C4-2B (cell line): ENCODE results near the gene SYPL1.

ENCODE experiments used
- ZFX ChIP-seq: fragments of 450-650 bp; IDR thresholded peaks from 2 replicates; pipeline ENCODE4 v1.6.1; 2017
- TF ChIP-seq, protein P1 (sequence below): fragments of 450-650 bp; conservative IDR thresholded peaks from 2 replicates; pipeline ENCODE4 v1.5.1; 2017; ENCODE audit warnings: mild to moderate bottlenecking

DNA sequence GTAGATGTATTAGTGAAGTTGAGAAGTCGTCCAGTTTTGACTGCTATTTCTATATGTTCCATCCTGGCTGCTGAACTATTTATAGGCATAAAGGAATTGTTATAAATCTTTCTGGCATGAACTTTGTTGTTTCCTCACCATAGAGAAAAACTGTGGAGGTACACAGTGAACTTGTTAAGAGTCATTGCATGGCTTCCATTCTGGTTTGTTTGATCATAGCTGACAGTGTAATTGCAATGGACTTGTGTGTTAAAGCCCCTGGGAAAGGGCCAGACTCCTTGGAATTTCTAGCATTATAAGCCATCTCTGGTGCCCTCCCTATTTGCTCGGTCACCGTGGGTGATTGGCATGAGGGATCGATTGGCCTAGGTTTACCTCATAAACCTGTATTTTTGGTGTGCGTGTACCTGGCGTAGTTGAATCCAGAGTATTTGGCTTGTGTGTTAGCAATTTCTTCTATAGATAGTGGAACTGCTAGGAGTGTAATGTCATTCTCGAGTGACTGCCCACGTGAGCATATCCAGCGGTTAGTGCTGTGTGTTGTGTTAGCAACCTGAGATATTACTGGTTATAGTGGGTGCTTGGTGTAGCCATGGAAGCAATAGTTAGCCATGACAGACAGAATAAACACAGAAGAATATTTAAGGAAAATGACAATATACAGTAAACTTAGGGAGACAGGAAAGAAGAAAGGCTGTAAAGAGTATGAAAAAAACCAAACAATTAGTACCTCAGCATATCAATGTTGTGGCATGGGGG lies 5.9 kb upstream of the SYPL1 start:
- TF ChIP-seq, protein P1, sequence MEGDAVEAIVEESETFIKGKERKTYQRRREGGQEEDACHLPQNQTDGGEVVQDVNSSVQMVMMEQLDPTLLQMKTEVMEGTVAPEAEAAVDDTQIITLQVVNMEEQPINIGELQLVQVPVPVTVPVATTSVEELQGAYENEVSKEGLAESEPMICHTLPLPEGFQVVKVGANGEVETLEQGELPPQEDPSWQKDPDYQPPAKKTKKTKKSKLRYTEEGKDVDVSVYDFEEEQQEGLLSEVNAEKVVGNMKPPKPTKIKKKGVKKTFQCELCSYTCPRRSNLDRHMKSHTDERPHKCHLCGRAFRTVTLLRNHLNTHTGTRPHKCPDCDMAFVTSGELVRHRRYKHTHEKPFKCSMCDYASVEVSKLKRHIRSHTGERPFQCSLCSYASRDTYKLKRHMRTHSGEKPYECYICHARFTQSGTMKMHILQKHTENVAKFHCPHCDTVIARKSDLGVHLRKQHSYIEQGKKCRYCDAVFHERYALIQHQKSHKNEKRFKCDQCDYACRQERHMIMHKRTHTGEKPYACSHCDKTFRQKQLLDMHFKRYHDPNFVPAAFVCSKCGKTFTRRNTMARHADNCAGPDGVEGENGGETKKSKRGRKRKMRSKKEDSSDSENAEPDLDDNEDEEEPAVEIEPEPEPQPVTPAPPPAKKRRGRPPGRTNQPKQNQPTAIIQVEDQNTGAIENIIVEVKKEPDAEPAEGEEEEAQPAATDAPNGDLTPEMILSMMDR = no peak
- no peak for TF ChIP-seq ZFX
